ENCODE results near the gene MAIP1. TPM values are rescaled to one million over a fixed set of nuclear protein-coding genes. Genes with fewer than 3 reads are reported as not detected.
A peak's percentile ranks its signal among the peaks of the same experiment; 100 is the strongest.

The MAIP1 gene
- total RNA-seq, 1 experiment from 2014 or later: 23.5 TPM

DNA sequence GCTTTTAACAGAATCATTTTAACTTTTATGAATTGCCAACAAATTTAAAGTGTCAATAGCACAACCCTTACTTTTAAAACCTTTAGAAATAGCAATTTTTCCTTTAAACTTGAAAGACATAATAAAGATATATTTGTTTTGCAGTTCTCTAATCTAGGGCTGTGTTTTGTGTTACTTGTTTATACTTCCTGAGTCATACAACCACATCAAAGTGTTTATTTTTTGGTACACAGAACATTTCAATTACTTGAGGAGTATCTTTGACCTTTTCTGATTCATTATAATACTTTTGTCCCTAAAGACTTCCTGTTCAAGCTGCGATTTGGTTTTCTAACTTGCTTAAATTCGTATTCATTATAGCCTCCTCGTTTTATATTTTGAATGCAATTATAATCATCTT is 21.9 kb upstream of the MAIP1 start:
- Histone ChIP-seq H3K4me3 (no peak overlapping the region), H3F3A (ENCODE audit: insufficient read depth, low read depth) (peaks cover 11% of the 10 kb centered on the region; the same call in 1 of the 2 replicates), H3K36me3 (ENCODE audit: low read depth) (peaks cover 20% of the 10 kb centered on the region), H4K20me1 (ENCODE audit: insufficient read depth) (0 out of 2 replicates have a peak, but pooled peaks cover 5% of the 10 kb centered on the region), H3K79me2 (ENCODE audit: low read depth) (no peaks in the 10 kb centered on the region), H3K9me3 (ENCODE audit: insufficient read depth, low read depth) (no peaks in the 10 kb centered on the region), H3K4me1 (replicated peaks; ENCODE audit: insufficient read depth) (0 out of 2 replicates have a peak, but pooled peaks cover 10% of the 10 kb centered on the region), H3K9me2 (ENCODE audit: insufficient read depth) (no peaks in the 10 kb centered on the region), H2AFZ (no peak overlapping the region), H3K27ac (no peak overlapping the region), H3K27me3 (ENCODE audit: insufficient read depth, low read depth) (no peaks in the 10 kb centered on the region), H3K4me2 (no peak overlapping the region)
- DNase-seq: no peak
- intact Hi-C loops (cut with micrococcal nuclease; ENCODE audit: unreplicated experiment): no loop called here
- no peak for TF ChIP-seq CTCF (conservative IDR thresholded peaks at IDR 0.05)
- TF ChIP-seq EZH2 (IDR thresholded peaks at IDR 0.05; ENCODE audit: low read depth): no peak
- ChIA-PET POLR2A (ENCODE audit: unreplicated experiment) (no interaction called here), CTCF (no interaction called here)
- no TSS peak for BruUV-seq (replicated peaks)

DNA sequence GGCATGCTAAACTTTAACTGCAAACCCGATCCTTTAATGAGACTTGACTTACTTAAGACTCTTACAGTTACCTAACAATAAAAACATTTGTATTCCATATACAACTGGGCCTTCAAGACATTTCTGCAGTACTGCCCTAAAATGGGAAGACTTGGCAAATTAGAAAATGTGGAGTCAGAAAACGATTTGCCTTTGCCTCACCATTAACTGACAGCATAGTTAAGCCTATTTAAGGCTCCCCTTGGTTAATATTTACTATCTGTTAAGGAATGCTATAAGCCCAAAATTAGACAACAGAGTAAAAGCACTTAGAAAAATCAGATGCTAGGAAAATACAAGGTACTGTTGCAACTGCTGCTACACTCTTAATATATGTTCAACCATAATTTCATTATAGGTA is 18.8 kb upstream of the MAIP1 start:
- Histone ChIP-seq H3K27ac (no peak overlapping the region), H3K27me3 (ENCODE audit: insufficient read depth, low read depth) (no peaks in the 10 kb centered on the region), H3K36me3 (ENCODE audit: low read depth) (peaks cover 24% of the 10 kb centered on the region), H3K79me2 (ENCODE audit: low read depth) (no peaks in the 10 kb centered on the region), H3F3A (ENCODE audit: insufficient read depth, low read depth) (peaks cover 11% of the 10 kb centered on the region; the same call in 1 of the 2 replicates), H3K9me3 (ENCODE audit: insufficient read depth, low read depth) (no peaks in the 10 kb centered on the region), H4K20me1 (ENCODE audit: insufficient read depth) (peaks cover 14% of the 10 kb centered on the region; the same call in 1 of the 2 replicates), H3K4me3 (no peak overlapping the region), H2AFZ (no peak overlapping the region), H3K9me2 (ENCODE audit: insufficient read depth) (no peaks in the 10 kb centered on the region), H3K4me1 (replicated peaks; ENCODE audit: insufficient read depth) (0 out of 2 replicates have a peak, but pooled peaks cover 10% of the 10 kb centered on the region), H3K4me2 (no peak overlapping the region)
- intact Hi-C loops (cut with micrococcal nuclease; ENCODE audit: unreplicated experiment): no loop called here
- POLR2A ChIA-PET (ENCODE audit: unreplicated experiment): no interaction called here
- DNase-seq: no peak
- no TSS peak for BruUV-seq (replicated peaks)
- TF ChIP-seq CTCF (conservative IDR thresholded peaks at IDR 0.05) (no peak), EZH2 (IDR thresholded peaks at IDR 0.05; ENCODE audit: low read depth) (no peak)
- CTCF ChIA-PET: no interaction called here

- Histone ChIP-seq H3K9me3 (ENCODE audit: insufficient read depth, low read depth) (no peaks in the 10 kb centered on the region), H3K27ac (no peak overlapping the region), H3K4me2 (no peak overlapping the region), H2AFZ (no peak overlapping the region), H4K20me1 (ENCODE audit: insufficient read depth) (peaks cover 11% of the 10 kb centered on the region; the same call in 1 of the 2 replicates), H3K9me2 (ENCODE audit: insufficient read depth) (no peaks in the 10 kb centered on the region), H3K4me1 (replicated peaks; ENCODE audit: insufficient read depth) (no peaks in the 10 kb centered on the region), H3K27me3 (ENCODE audit: insufficient read depth, low read depth) (no peaks in the 10 kb centered on the region), H3K36me3 (ENCODE audit: low read depth) (peaks cover 22% of the 10 kb centered on the region), H3F3A (ENCODE audit: insufficient read depth, low read depth) (peaks cover 5% of the 10 kb centered on the region; the same call in 1 of the 2 replicates), H3K79me2 (ENCODE audit: low read depth) (0 out of 2 replicates have a peak, but pooled peaks cover 3% of the 10 kb centered on the region), H3K4me3 (no peak overlapping the region)
- ChIA-PET CTCF (interaction anchor here (0.6 to 0.7 kb wide), 2 partner anchors 228 to 236 kb away, joined by 3 to 4 read pairs; no protein-coding TSS in a partner anchor), POLR2A (ENCODE audit: unreplicated experiment) (no interaction called here)
- peak; percentile 66 for TF ChIP-seq CTCF (conservative IDR thresholded peaks at IDR 0.05)
- no peak for TF ChIP-seq EZH2 (IDR thresholded peaks at IDR 0.05; ENCODE audit: low read depth)
- no TSS peak for BruUV-seq (replicated peaks)
- peak in 1 of 2 experiments; percentile 49 for DNase-seq
- intact Hi-C loops (cut with micrococcal nuclease; ENCODE audit: unreplicated experiment): loop anchor here (2.0 to 10.0 kb wide), 2 partner anchors 236 to 1626 kb away; no protein-coding TSS in a partner anchor
These were observed 15.0 kb upstream of the MAIP1 start for GRCh38 chr2:199940373-199940772.

Measured in PC-9 (cell line).